Subcutaneous preadipocyte (primary cell): ENCODE results near the gene BTBD9. TPM values are rescaled to one million over a fixed set of nuclear protein-coding genes. Genes with fewer than 3 reads are reported as not detected.

Source experiments
- small RNA-seq: library from RNA; depleted of rRNA; stranded (forward); fragments of <200 nt; gene quantifications from one replicate; pipeline ENCODE3, GENCODE V24; 2012
- total RNA-seq: library from RNA; depleted of rRNA; stranded (reverse); fragments of >200 nt; gene quantifications from 2 replicates; pipeline ENCODE4 v1.2.3, GENCODE V29; 2012

Gene BTBD9
- 7.7 and 8.6 TPM in 2 replicates for total RNA-seq

GRCh38 chr6:38639498-38640215 is at the start of gene BTBD9:
Gene BTBD9, minus strand, starts transcription at chr6:38639929.

Small RNA genes within 50 kb of the gene (small RNA-seq; reads per million reads assigned to genes)
- gene RF00019 (not detected), gene RF00279 (not detected)

Other genes with a start within 250 kb of the BTBD9 start
- 148 and 165 TPM in 2 replicates for gene GLO1, start 63.2 kb upstream of the BTBD9 start, total RNA-seq
- not detected in 2 replicates for gene DNAH8, start 75.4 kb upstream of the BTBD9 start, total RNA-seq